Glomerular visceral epithelial cell (primary cell): ENCODE results near the gene SCUBE1.

Experiments
- DNase-seq: peaks from one replicate; pipeline ENCODE4 v3.0.0-alpha.2; 2016; ENCODE audit errors: extremely low spot score

SCUBE1 gene

DNA sequence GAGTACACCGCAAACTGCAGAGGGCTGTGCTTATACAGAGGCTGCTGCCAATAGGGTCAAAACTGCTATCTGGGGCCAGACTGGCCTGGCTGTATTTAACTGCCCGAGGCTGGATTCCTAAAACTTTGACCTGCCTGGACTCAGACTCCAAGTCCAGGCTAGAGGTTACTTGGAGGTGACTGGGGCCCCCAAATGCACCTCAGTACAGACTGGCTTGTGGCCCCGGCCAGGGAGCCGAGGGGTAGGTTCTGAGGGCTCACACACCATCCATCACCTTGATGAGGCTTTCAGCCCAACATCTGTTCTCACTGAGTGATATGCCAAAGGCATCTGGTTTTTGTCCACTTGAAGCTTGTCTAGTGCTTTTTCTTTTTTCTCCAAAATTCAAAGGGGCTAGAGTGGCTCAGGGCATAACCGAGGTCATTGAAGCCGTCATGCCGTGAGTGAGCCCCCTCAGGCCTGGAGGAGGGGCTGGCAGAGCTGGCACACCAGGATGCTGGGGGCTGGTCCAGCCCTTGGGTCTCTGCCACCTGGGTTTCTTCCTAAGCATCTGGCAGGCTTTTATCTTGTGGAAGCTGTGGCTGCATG is 103.9 kb downstream of the SCUBE1 start:
- no peak for DNase-seq

DNA sequence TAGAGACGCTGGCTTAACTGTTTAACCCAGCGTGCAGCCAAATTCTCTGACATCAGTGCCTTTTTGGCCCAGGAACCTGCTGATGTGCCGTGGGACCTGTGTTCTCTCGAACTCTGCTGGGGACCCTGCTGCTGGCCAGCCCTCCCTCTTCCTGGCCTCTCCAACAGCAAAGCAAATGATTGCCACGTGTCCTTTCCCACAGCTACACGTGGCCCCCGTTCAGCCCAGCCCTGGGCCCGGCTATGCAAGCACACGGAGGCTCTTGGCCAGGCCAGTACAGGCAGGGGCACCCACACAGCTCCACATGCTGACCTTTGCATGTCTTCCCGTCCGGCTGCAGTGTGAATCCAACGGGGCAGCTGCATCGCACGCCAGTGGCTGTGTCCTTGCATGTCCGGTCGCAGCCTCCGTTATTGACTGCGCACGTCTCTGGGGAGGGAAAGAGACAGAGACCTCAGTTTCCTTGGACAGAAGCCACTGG is 104.6 kb downstream of the SCUBE1 start:
- no peak for DNase-seq

GRCh38 chr22:43237280-43237679 is 105.9 kb downstream of the SCUBE1 start:
- no peak for DNase-seq

GRCh38 chr22:43236411-43237166 is 106.6 kb downstream of the SCUBE1 start:
- DNase-seq: no peak

DNA sequence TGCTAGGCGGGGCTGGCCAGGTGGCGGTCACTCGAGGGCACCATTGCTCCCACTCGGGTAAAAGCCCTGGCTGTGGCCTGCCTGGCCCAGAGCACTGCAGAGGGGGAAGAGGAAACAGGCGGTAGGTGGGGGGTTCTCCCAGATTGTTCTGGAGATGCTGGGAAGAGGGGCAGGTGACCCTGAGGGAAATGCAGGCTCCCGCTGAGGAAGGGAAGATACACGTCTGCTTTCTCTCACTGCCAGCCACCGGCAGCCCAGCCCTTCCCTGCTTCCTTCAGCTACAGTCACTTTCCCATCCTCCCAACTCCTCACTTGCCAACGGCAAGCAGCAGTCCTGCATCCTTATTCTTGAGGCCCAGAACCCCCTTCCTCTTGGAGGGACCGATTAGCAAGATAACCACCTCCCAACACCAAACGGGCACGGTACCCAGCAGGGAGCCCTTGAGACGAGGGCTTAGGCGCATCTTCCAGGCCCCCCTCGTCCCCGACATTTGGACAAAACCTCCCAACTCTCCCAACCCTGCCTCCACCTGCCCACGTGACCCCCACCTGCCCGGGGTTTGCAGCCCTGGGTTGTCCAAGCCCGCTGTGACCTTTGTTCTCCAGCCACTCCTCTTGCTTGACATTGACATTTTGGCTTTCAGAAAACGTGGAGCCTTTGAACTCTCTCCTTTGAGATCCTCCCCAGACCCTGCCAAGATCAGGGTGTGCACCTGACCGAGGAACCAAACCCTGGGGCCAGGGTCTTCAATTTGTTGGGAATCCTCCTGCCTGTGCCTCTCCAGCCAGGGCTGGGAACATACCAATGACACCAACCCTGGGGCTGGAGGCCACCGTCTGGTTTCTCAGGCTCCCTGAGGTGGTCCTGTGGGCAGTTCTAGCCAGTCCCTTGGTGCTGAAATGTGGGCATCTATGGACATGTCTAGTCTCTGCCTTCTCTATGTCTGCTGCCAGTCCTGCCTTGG is 107.4 kb downstream of the SCUBE1 start:
- DNase-seq: no peak

DNA sequence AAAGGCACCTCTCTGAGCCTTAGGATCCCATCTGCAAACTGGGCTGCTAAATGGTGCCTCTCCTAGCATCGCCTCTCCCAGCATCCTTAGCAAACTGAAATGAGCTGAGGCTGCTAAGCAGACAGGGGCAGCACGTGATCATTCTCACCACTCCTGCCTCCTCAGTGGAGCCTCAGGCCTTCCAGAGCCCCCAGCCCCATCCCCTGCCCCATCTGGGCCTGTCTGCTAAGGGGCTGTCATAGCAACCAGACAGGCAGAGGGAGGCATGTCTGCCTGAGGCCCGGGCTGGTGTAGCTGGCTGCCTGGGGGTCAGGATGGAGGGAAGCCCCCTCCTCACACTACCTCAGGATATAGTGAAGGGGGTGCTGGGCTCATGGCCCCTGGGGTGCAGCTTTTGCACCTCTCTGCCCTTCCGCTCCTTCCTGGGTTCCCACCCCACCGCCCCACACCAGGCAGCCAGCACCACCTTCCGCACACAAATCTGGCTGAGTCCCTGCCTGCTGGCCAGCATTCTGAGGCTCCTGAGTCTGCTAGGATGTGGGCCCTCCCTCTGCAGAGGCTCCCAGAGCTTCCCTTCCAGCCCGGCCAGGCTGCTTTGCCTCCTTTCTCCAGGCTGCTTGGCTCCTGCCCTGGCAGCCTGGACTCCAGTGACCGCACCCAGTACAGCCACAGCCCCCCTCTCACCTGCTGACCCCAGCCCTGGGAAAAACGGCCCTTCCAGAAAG is 108.7 kb downstream of the SCUBE1 start:
- DNase-seq: no peak

- no peak for DNase-seq
These were observed 109.6 kb downstream of the SCUBE1 start for GRCh38 chr22:43233529-43233928.

GRCh38 chr22:43232445-43232844 is 110.7 kb downstream of the SCUBE1 start:
- no peak for DNase-seq

DNA sequence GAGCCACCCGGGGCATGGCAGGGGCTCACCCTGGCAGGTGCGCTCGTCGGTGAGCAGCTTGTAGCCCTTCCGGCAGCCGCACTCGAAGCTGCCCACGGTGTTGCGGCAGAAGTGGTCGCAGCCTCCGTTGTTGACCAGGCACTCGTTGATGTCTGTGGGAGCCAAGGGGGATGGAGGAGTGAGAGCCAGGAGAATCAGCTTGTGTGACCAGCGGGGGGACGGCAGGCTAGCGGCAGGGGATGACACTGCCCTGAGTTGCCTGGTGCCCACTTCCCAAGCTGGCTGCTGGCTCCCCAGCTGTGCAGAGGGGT is 111.5 kb downstream of the SCUBE1 start:
- no peak for DNase-seq

- DNase-seq: peak; percentile 39
These were observed 112.0 kb downstream of the SCUBE1 start for GRCh38 chr22:43230971-43231723.

DNA sequence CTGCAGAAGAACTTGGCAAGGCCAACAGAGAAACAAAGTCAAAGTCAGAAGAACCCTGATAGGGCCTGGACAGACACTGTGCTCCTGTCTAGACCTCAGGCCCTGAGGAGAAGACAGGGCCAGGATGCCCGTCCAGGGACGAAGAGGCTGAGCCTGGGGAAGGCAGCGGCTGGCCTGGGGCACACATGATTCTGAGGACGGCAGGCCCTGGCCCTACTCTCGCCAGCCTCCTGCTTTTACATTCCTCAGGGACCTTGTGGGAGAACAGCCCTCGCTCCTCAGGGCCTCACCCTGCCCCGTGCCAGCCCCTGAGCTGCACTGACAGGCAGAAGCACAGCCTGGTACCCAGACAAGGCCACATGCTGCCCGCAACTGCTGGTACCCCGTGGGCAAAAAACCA is 112.6 kb downstream of the SCUBE1 start:
- DNase-seq: no peak

GRCh38 chr22:43228863-43229262 is 114.3 kb downstream of the SCUBE1 start:
- no peak for DNase-seq

GRCh38 chr22:43228330-43228729 is 114.8 kb downstream of the SCUBE1 start:
- peak; percentile 13 for DNase-seq

DNA sequence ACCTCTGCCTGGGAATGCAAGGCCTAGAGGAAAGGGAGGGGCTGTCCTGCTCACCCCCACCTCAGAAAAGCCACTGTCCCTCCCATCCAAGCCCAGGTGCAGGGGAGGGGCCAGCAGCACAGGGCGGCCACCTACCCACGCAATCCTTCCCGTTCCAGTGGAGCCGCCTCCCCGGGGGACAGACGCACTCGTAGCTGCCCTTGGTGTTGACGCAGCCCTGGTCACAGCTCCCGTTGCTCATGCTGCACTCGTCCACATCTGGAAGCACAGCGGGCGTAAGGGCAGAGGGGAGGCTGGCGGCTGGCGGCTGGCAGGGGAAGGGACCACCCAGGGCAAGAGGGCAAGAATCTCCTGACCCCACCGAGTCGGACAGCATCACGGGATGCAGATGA is 115.9 kb downstream of the SCUBE1 start:
- DNase-seq: no peak

GRCh38 chr22:43226377-43227238 is 116.6 kb downstream of the SCUBE1 start:
- no peak for DNase-seq

GRCh38 chr22:43225609-43226008 is 117.6 kb downstream of the SCUBE1 start:
- no peak for DNase-seq

GRCh38 chr22:43222987-43223386 is 120.2 kb downstream of the SCUBE1 start:
- DNase-seq: no peak

DNA sequence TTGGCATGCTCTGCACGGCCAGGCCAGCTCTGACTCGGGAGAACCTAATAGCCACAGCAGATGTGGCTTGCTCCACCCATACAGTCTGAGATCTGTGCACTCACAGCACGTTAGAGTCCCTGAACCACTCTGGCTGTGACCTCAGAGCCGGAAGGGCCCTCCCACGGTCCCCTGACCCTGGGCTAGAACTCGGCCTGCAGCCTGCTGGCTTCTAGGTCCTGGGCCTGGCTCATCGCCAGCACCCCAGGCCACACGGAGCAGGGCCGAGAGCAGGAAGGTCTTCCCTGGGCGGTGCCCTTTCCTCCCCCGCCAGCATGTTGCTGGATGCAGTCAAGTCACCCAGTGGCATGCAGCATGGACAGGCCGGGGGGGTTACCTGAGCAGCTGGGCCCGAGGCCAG is 120.9 kb downstream of the SCUBE1 start:
- no peak for DNase-seq

DNA sequence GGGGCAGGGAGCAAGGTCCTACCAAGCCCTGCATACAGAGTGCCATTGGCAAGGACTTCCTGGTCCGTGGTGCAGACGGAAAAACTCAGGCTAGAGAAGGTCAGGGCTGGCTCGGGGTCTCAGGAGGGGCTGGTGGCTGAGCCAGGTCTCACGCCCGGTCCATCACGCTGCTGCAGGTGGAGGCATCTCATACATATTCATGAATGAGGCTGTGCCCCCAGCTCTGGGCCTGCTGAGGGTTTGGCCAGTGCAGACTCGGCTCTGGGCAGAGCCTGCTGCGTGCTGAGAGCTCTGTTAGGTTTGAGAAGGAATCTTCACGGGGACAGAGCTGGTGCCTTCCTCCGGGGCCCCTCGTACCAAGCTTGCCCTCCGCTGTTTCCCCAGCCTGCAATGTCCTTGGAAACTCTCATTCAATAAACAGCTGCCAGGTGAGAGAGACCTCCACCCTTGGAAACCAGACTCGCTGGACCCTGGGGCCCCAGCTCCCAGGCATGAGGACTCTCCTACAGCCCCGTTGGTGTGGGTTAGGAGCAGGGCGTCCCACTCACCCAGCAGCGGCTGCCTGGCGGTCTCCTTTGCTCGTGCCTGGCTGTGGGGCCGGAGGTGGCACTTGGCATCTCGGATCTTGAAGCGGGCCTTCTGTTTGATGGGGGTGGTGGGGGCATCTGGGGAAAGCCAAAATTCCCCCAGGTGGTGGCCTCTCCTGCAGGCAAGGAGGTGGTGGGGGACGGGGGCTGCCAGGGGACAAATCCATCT is 122.4 kb downstream of the SCUBE1 start:
- no peak for DNase-seq
